Esophagus squamous epithelium (tissue), 4 donors: ENCODE data around the gene NONO.

ENCODE experiments used
- CTCF ChIP-seq, 6 experiments: fragments of 450-650 bp in 4 of 6; fragments of 200-600 bp in 2 of 6; sonication (generic) in 2 of 6; IDR thresholded peaks; one replicate each; pipeline ENCODE4 v1.5.1; 2016 to 2019; ENCODE audit warnings: antibody characterized with exemption in 6 of 6, mild to moderate bottlenecking in 4 of 6, moderate library complexity in 4 of 6
- POLR2A ChIP-seq, 4 donors: fragments of 450-650 bp; IDR thresholded peaks; one replicate each; pipeline ENCODE4 v1.6.1; 2017; ENCODE audit warnings: antibody characterized with exemption in 4 of 4, mild to moderate bottlenecking in 4 of 4, moderate library complexity in 3 of 4

- TF ChIP-seq POLR2A (IDR thresholded peaks at IDR 0.05) (no peak), CTCF (IDR thresholded peaks at IDR 0.05) (no peak)
Measured at GRCh38 chrX:71298119-71298518, 14.7 kb downstream of the NONO start.
